ENCODE measurements around the gene GYS1.

DNA sequence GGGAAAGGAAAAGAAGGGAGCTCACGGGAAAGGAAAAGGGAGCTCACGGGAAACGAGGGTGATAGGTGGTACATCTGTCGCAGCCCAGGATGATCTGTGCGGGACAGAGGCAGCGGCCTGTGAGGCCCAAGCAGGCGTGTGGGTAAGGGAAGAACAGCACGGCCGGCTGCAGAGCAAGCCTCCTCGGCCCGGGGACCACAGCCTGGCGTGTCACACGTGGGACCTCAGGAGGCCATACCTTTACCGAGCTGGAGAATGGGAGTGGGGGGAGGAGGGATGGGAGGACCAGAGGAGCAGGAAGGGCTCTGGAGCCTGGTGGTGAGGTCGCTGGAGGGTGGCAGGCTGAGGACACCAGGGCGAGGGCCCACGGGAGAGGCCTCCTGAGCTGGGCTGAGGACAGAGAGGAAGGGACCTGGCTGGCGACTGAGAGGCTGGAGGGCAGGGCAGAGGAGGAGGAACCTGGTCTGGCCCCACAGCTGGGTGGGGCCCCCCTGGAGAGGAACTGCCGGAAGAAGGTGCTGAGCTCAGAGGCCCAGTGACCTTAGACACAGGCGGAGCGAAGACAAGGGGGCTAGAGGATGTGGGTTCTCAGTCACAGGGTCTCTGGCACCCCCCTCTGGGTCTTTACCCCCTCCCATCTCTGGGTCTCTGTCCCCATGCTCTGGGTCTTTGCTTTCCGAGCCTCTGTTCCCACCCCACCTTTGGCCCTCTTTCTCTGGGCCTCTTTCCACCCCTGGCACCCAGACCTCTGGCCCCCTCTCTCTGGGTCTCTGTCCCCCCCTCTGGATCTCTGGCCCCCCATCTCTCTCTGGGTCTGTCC is 30.9 kb downstream of the GYS1 start:
- TF ChIP-seq ZNF565 (CRISPR knock-in tag; conservative IDR thresholded peaks at IDR 0.05; ENCODE audit: low read depth) (no peak), TCF4 (CRISPR knock-in tag; IDR thresholded peaks at IDR 0.05; ENCODE audit: borderline replicate concordance) (no peak), CSRNP3 (CRISPR knock-in tag; IDR thresholded peaks at IDR 0.05) (no peak), BACH2 (CRISPR knock-in tag; IDR thresholded peaks at IDR 0.05; ENCODE audit: borderline replicate concordance) (no peak)
